ENCODE data around the gene JAG2. TPM values are rescaled to one million over a fixed set of nuclear protein-coding genes. Genes with fewer than 3 reads are reported as not detected.
A peak's percentile ranks its signal among the peaks of the same experiment; 100 is the strongest.

The JAG2 gene
- total RNA-seq, 6 experiments from 2014 or later = 0.23 to 0.76 (median 0.42) TPM

DNA sequence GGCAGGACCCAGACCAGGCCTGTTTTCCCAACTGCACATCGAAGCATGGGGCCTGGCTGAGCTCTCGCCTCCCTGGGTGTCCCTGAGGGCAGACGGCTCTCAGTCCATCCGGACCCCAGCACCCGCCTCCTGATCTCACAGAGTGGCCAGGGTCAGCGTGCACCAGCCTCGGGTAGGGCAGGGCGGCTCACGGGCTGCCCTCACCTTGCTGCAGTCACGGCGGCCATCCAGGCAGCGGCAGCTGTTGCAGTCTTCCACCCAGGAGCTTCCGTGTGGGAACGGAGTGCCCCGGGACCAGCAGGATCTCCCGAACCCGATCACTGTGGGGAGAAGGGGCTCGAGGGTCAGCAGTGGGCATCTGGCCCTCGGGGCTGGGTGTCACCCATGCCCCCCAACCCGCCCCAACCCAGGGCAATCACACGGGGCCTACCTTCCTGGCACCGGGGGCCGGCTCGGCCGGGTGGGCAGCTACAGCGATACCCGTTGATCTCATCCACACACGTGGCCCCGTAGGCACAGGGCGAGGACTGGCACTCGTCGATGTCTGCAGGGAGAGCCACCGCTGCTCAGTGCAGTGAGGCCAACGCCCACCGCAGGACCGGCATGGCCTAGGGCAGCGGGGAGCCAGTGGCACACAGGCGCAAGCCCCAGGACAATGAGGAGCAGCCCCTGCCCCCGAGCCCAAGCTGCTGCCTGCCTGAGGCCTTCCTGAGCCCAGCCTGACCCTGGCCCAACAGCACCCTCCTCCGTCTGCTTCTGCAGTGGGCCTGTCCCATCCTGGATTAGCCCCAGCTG is 22.2 kb downstream of the JAG2 start:
- H3K36me3 Mint-ChIP-seq (ENCODE audit: low read depth) = no peaks in the 10 kb centered on the region
- no peak overlapping the region for H3K27ac Mint-ChIP-seq
- H3K9me3 Mint-ChIP-seq = no peaks in the 10 kb centered on the region; the same call in 1 of the 2 replicates
- H3K4me3 Mint-ChIP-seq = no peak overlapping the region
- no peaks in the 10 kb centered on the region for H3K4me1 Mint-ChIP-seq (ENCODE audit: low read depth)
- DNase-seq = no peak
- TF ChIP-seq, protein P1, sequence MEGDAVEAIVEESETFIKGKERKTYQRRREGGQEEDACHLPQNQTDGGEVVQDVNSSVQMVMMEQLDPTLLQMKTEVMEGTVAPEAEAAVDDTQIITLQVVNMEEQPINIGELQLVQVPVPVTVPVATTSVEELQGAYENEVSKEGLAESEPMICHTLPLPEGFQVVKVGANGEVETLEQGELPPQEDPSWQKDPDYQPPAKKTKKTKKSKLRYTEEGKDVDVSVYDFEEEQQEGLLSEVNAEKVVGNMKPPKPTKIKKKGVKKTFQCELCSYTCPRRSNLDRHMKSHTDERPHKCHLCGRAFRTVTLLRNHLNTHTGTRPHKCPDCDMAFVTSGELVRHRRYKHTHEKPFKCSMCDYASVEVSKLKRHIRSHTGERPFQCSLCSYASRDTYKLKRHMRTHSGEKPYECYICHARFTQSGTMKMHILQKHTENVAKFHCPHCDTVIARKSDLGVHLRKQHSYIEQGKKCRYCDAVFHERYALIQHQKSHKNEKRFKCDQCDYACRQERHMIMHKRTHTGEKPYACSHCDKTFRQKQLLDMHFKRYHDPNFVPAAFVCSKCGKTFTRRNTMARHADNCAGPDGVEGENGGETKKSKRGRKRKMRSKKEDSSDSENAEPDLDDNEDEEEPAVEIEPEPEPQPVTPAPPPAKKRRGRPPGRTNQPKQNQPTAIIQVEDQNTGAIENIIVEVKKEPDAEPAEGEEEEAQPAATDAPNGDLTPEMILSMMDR (IDR thresholded peaks at IDR 0.05) = no peak
- H3K27me3 Mint-ChIP-seq (ENCODE audit: insufficient read depth) = no peaks in the 10 kb centered on the region; the same call in 1 of the 2 replicates

DNA sequence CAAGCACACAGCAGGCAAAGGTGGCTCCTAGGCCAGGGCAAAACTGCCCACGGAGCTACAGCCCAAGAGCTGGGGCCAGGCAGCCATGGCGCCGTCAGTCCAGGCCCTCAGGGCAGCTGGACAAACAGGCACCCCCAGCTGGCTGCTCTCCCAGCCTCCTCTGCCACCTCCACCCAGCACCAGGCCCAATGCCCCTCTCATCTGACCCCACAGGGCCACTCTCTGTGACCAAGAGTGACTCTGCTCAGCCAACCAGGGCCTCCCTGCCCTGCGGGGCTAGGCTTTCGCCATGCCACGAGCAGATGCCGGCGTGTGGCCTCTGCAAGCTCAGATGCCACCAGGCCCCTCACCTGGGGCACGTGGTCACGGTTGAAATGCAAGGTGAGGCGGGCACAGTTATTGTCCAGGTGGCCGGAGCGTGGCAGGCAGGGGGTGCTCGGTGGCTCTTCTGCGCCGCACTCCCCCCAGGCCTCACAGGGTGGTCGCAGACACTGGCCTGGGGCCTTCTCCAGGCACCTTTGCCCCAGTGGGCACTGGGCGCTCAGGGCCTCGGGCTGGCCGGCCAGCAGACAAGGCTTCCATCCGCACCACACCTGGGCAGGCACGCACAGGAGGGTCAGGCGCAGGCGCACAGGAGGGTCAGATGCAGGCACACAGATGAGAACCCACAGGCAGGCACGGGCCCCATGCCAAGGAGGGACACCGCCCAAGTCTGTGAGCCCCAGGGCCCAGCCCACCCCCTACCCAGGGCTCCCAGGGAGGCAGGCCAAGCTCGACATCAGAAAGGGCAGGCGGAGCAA is 23.0 kb downstream of the JAG2 start:
- TF ChIP-seq, protein P1 (IDR thresholded peaks at IDR 0.05) = no peak
- no peaks in the 10 kb centered on the region; the same call in 1 of the 2 replicates for H3K36me3 Mint-ChIP-seq (ENCODE audit: low read depth)
- no peak for DNase-seq
- H3K4me1 Mint-ChIP-seq (ENCODE audit: low read depth) = no peaks in the 10 kb centered on the region
- H3K27ac Mint-ChIP-seq = no peak overlapping the region
- no peaks in the 10 kb centered on the region; the same call in 1 of the 2 replicates for H3K27me3 Mint-ChIP-seq (ENCODE audit: insufficient read depth)
- H3K9me3 Mint-ChIP-seq = peaks cover 6% of the 10 kb centered on the region; the same call in 1 of the 2 replicates
- no peak overlapping the region for H3K4me3 Mint-ChIP-seq

DNA sequence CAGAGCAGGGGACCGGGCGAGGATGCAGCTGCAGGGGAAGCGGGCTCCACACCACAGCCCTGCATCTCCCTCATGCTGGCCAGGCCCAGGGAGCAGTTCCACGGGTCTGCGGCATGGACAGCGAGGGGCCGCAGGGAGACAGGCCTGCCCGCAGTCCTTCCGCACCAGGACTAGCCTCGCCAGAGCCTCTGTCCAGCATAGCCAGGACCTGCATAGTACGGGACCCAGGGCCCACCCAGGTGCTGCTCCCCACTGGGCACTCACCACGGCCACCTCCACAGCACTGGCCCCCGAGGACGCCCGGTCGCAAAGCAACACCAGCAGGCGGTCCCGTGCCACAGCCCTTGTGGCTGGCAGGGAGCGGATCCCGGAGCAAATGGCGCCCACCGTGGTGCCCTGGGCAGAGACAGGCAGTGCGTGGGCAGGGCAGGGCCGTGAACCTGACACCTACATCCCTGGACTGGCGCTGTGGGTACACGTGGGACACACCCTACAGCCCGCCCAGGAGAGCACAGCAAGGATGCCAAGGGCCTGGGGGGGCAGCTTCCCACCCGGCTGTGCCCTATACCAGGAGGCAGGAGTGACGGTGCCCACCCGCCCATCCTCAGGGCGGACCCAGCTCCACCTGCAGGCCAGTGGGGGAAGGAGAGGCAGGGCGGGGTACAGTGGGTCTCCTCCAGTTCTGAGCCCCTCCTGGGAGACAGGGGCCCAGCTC is 23.8 kb downstream of the JAG2 start:
- Mint-ChIP-seq H3K4me1 (ENCODE audit: low read depth) (no peaks in the 10 kb centered on the region), H3K36me3 (ENCODE audit: low read depth) (peaks cover 4% of the 10 kb centered on the region; the same call in 1 of the 2 replicates), H3K27me3 (ENCODE audit: insufficient read depth) (no peaks in the 10 kb centered on the region; the same call in 1 of the 2 replicates), H3K9me3 (peaks cover 13% of the 10 kb centered on the region), H3K27ac (no peak overlapping the region), H3K4me3 (no peak overlapping the region)
- DNase-seq = no peak
- TF ChIP-seq, protein P1 (IDR thresholded peaks at IDR 0.05) = peak; percentile 17; the same call in 1 of the 2 replicates

DNA sequence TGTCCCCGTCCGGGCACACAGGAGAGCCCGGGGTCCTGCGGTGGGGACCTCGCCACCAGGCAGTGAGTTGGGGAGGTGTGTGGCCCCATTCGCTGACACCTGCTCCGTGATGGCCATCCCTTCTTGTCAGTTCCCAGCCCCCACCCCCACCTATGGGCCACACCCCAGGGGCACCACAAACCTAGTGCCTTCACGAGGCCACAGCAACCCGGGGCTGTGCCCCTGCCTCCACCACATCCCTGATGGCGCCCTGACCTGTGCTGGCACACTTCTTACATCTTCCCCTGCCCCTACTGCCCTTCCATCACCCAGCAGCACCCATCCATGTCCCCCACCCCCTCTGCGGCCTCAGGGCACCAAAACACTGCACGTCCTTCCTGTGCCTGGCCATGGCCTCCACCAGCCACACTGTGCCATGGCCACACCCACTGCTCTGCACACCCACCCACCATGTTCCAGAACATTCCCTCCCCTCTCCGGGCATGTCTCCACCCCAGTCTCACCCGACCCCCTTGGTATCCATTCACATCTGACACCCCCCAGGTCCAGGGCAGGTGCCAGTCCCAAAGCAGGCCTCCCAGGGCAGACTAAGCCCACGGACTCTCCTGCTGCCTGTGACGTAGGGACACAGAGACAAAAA is 24.4 kb downstream of the JAG2 start:
- Mint-ChIP-seq H3K4me1 (ENCODE audit: low read depth) (no peaks in the 10 kb centered on the region), H3K9me3 (peaks cover 16% of the 10 kb centered on the region), H3K4me3 (no peak overlapping the region), H3K27ac (no peak overlapping the region), H3K36me3 (ENCODE audit: low read depth) (peaks cover 4% of the 10 kb centered on the region; the same call in 1 of the 2 replicates), H3K27me3 (ENCODE audit: insufficient read depth) (no peaks in the 10 kb centered on the region; the same call in 1 of the 2 replicates)
- DNase-seq = no peak
- TF ChIP-seq, protein P1 (IDR thresholded peaks at IDR 0.05) = no peak
